Loucy (cell line): ENCODE measurements around the gene SCT.

Experiments
- H2AFZ ChIP-seq: fragments of 200-600 bp; sonication (generic); 2 replicates; pipeline ENCODE4 v1.6.0; 2016; ENCODE audit warnings: antibody characterized with exemption, mild to moderate bottlenecking, low read length, moderate library complexity
- H3F3A ChIP-seq: fragments of 200-600 bp; 2 replicates; pipeline ENCODE4 v1.6.0; 2016; ENCODE audit warnings: antibody characterized with exemption, low read depth, mild to moderate bottlenecking
- H3K27me3 ChIP-seq: fragments of 200-600 bp; sonication (generic); 2 replicates; pipeline ENCODE4 v1.6.1; 2014; ENCODE audit warnings: low read length, mild to moderate bottlenecking; ENCODE audit not compliant: insufficient read depth, poor library complexity, severe bottlenecking
- H3K36me3 ChIP-seq: fragments of 200-600 bp; sonication (generic); 2 replicates; pipeline ENCODE4 v1.6.1; 2016; ENCODE audit warnings: low read length; ENCODE audit not compliant: insufficient read depth
- H3K4me1 ChIP-seq: fragments of 200-600 bp; sonication (generic); 2 replicates; pipeline ENCODE4 v1.5.1; 2014; ENCODE audit warnings: low read length, mild to moderate bottlenecking; ENCODE audit not compliant: insufficient read depth, poor library complexity, severe bottlenecking
- H3K4me2 ChIP-seq: fragments of 200-600 bp; sonication (generic); 2 replicates; pipeline ENCODE4 v1.6.0; 2014; ENCODE audit warnings: antibody characterized with exemption, low read length, low read depth, mild to moderate bottlenecking; ENCODE audit not compliant: poor library complexity, severe bottlenecking
- H3K4me3 ChIP-seq: fragments of 200-600 bp; sonication (generic); 2 replicates; pipeline ENCODE4 v1.5.1; 2014; ENCODE audit warnings: low read length, mild to moderate bottlenecking, mixed read lengths; ENCODE audit not compliant: poor library complexity, severe bottlenecking
- H3K79me2 ChIP-seq: fragments of 200-600 bp; sonication (generic); 2 replicates; pipeline ENCODE4 v1.6.1; 2014; ENCODE audit warnings: low read length; ENCODE audit not compliant: insufficient read depth
- H3K9ac ChIP-seq: fragments of 200-600 bp; sonication (generic); 2 replicates; pipeline ENCODE4 v1.6.0; 2014; ENCODE audit warnings: mild to moderate bottlenecking, low read depth, low read length, moderate library complexity; ENCODE audit not compliant: poor library complexity, severe bottlenecking
- H3K9me2 ChIP-seq: fragments of 200-600 bp; sonication (generic); replicated peaks from 2 replicates; pipeline ENCODE4 v1.6.1; 2016; ENCODE audit warnings: low read depth, low read length, mixed read lengths
- H3K9me3 ChIP-seq: fragments of 200-600 bp; sonication (generic); 2 replicates; pipeline ENCODE4 v1.6.1; 2014; ENCODE audit warnings: mild to moderate bottlenecking, antibody characterized with exemption, low read length, low read depth; ENCODE audit not compliant: insufficient read depth
- H4K20me1 ChIP-seq: fragments of 200-600 bp; sonication (generic); 2 replicates; pipeline ENCODE4 v1.6.0; 2014; ENCODE audit warnings: antibody characterized with exemption, low read length, mild to moderate bottlenecking; ENCODE audit not compliant: insufficient read depth, poor library complexity, severe bottlenecking
- CTCF ChIP-seq: fragments of 200-600 bp; sonication (generic); conservative IDR thresholded peaks from 2 replicates; pipeline ENCODE4 v1.5.1; 2014; ENCODE audit warnings: mild to moderate bottlenecking, antibody characterized with exemption, low read length
- EZH2phosphoT487 ChIP-seq: fragments of 200-600 bp; IDR thresholded peaks from 2 replicates; pipeline ENCODE4 v1.6.1; 2018; ENCODE audit warnings: antibody characterized with exemption, mild to moderate bottlenecking, moderate library complexity, borderline replicate concordance

SCT gene

GRCh38 chr11:614623-615503 lies 12.1 kb downstream of the SCT start:
- H3K36me3 ChIP-seq = peaks cover 34% of the 10 kb centered on the region; the same call in 1 of the 2 replicates
- H3K9me3 ChIP-seq = no peaks in the 10 kb centered on the region
- H3K4me2 ChIP-seq = peak overlapping the region; percentile 92
- peaks cover 4% of the 10 kb centered on the region for H3K4me1 ChIP-seq
- no peaks in the 10 kb centered on the region for H3K27me3 ChIP-seq
- H3K79me2 ChIP-seq = no peaks in the 10 kb centered on the region
- H3F3A ChIP-seq = no peaks in the 10 kb centered on the region
- no peaks in the 10 kb centered on the region for H3K9me2 ChIP-seq
- H2AFZ ChIP-seq = no peak overlapping the region
- H4K20me1 ChIP-seq = peaks cover 13% of the 10 kb centered on the region
- H3K4me3 ChIP-seq = peak overlapping the region; percentile 82
- TF ChIP-seq EZH2phosphoT487 (no peak), CTCF (no peak)
- H3K9ac ChIP-seq = peak overlapping the region; percentile 69

- Histone ChIP-seq H3K36me3 (peaks cover 40% of the 10 kb centered on the region; the same call in 1 of the 2 replicates), H3K9me2 (no peaks in the 10 kb centered on the region), H4K20me1 (peaks cover 13% of the 10 kb centered on the region), H3K4me3 (no peak overlapping the region), H3K79me2 (no peaks in the 10 kb centered on the region), H3K4me2 (no peak overlapping the region), H3K4me1 (peaks cover 4% of the 10 kb centered on the region), H3K9ac (no peak overlapping the region), H2AFZ (no peak overlapping the region), H3F3A (no peaks in the 10 kb centered on the region), H3K9me3 (no peaks in the 10 kb centered on the region), H3K27me3 (no peaks in the 10 kb centered on the region)
- TF ChIP-seq EZH2phosphoT487 (no peak), CTCF (no peak)
These were observed 12.9 kb downstream of the SCT start for GRCh38 chr11:614021-614622.

GRCh38 chr11:613369-613968 lies 13.5 kb downstream of the SCT start:
- H3K4me3 ChIP-seq = no peak overlapping the region
- H3K27me3 ChIP-seq = no peaks in the 10 kb centered on the region
- no peak overlapping the region for H3K9ac ChIP-seq
- H3K79me2 ChIP-seq = no peaks in the 10 kb centered on the region
- no peaks in the 10 kb centered on the region for H3F3A ChIP-seq
- TF ChIP-seq EZH2phosphoT487 (no peak), CTCF (no peak)
- no peaks in the 10 kb centered on the region for H3K9me3 ChIP-seq
- no peak overlapping the region for H2AFZ ChIP-seq
- peaks cover 47% of the 10 kb centered on the region; the same call in 1 of the 2 replicates for H3K36me3 ChIP-seq
- peaks cover 4% of the 10 kb centered on the region for H3K4me1 ChIP-seq
- no peak overlapping the region for H3K4me2 ChIP-seq
- no peaks in the 10 kb centered on the region for H3K9me2 ChIP-seq
- H4K20me1 ChIP-seq = peaks cover 13% of the 10 kb centered on the region
